Cortex of kidney (tissue), 1 donor: ENCODE data around the gene RASSF7.

Source experiments
- DNase-seq: peaks from one replicate; lab custom pipeline; 2025; lab: John Stamatoyannopoulos, UW

Gene RASSF7

DNA sequence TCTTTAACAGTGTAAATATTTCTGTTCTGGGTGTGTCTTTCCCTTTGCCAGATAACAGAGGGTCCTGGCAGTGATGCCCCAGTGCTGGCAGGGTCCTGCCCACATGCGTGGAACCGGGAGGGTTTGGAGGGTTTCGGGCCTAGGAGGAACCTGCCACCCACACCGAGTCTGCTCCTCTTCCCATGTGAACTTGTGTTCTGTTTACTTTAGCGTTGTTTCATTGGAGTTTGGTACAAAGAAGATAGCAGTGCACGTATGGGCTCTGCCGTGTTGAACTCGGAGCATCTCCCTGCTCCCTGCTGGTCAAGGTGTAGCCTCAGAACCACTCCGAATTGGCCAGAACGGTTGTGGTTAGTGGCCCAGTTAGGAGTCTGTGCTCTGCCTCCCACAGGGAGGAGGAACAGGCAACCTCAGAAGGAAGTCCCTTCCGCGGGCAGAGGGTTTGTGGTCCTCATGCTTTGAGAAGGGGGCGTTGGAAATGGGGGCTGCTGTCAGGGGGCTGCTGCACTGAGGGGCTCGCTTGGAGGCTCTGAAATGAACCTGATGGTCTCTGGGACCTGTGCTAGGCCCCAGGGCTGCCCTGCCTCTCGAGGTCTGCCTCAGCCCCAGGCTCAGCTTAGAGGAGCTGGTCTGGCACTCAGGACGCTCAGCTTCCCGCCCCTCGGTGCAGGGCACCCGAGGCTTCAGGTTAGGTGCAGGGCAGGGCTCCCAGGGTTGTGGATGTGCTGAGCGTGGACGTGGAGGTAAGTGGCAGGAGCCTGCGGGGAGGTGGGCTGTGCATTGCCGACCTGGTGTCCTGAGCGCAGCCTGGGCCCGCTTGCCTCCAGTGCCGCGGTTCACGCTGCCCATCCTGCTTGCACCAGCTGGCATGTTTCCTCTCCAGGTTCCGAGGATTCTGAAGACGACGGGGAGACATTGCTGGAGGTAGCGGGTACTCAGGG, 25.9 kb downstream of the RASSF7 start:
- DNase-seq: no peak

- no peak for DNase-seq
These were observed 26.8 kb downstream of the RASSF7 start for GRCh38 chr11:587546-587945.

- no peak for DNase-seq
These were observed 27.2 kb downstream of the RASSF7 start for GRCh38 chr11:587978-588380.

- DNase-seq: no peak
These were observed 29.0 kb downstream of the RASSF7 start for GRCh38 chr11:589798-590197.

DNA sequence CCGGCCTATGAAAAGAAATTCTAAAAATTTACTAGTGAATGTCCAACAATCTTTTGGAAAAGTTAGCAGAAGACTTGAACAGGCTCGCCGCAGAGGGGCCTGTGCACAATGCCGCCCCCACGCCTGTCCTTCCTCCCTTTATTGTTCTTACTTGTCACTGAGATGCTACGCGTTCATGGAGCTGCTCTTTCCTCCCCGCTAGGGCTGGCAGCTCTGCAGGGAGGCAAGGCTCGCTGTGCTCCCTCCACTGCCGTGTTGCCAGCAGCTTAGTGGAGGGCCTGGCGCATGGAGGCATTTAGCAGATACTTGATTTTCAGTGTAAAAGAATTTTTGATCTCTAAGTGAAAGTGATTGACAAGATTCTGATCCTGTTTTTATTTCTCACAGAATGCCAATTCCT, 30.2 kb downstream of the RASSF7 start:
- no peak for DNase-seq

- no peak for DNase-seq
These were observed 31.7 kb downstream of the RASSF7 start for GRCh38 chr11:592501-592900.

GRCh38 chr11:592918-593317, 32.1 kb downstream of the RASSF7 start:
- no peak for DNase-seq

DNA sequence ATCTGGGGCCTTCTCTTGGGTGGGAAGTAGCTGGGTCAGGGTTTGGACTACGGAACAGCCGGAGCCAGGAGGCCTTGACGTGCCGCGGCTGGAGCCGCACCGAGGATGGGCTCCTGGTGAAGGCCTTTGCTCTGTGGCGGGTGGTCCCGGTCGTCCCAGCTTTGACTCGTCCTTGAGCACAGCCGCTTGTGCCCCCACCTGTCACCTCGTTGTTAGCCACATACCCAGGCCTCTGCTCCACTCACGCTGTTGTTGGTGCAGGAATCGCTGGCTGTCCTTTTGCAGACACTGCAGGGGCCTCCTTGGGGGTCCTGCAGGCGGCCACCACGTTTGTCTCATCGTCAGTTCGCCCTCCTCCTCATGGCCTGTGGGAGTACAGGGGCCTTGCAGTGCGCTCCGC, 32.6 kb downstream of the RASSF7 start:
- no peak for DNase-seq

DNA sequence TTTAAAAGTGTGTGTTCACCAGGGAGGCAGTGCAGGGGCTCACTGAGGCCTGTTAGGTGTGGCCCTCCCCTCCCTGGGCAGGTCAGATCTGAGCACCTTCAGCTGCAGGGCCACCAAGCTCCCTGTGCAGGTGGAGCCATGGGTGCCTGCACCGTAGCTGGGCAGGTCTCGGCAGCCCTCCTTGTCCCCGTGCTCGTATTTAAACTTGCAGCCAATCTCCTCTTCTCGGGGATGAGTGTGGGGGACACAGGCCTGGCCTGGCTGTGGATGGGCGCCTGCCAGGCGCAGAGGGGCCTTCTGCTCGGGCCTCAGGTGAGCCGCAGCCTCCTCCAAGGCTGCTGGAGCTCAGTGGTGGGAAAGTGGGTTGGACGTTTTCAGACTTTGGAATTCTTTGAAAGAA, 34.6 kb downstream of the RASSF7 start:
- DNase-seq: no peak

GRCh38 chr11:596374-596773, 35.6 kb downstream of the RASSF7 start:
- DNase-seq: no peak

DNA sequence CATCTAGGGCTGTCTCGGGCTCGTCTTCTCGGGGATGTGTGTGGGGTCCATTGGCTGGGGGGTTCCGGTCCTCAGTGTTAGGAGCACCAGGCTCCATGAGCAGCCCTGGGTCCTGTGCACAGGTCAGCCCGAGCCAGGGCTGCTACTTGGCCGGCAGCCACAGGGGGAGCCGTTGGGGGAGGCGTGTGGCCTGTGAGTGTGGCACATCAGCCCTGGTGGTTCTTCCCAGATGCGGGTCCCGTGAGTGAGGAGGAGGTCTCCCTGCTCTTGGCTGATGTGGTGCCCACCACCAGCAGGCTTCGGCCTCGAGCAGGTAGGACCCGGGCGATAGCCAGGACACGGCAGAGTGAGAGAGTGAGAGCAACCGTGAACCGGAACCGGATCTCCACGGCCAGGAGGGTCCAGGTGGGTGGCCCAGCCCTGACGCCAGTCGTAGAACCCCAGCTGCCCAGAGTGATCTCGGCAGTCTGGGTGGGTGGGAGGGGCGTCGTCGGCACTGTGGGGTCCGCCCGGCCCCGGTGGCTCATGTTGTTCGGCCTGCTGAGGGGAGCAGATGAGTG, 36.5 kb downstream of the RASSF7 start:
- DNase-seq: no peak

DNA sequence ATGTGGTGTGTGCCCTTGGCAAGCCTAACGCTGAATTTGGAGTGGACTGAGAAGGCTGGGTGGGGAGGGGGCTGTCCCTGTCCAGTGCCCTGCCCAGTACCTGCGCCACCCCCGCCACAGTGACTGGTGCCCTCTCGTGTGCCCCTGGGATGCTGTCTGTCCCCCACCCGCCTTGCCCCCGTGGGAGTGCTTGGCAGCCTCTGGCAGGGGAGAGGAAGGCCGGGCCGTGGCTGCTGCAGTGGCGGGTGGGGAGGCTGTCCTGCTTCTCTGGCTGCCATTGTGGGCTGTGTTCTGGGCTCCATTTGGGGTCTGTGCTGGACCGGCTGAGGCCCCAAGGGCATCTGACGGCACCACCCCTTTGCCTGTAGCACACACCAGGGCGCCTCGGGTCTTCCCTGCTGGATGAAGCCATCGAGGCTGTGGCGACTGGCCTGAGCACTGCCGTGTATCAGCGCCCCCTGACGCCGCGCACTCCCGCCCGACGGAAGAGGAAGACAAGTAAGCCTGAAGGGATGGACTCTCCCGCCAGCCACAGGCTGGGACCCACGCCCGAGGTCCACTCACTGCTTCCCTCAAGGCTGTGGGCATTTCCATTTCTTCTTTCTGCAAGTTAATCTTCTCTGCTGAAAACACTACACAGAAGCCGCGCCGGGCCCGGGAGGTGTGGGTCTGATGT, 37.4 kb downstream of the RASSF7 start:
- DNase-seq: no peak

DNA sequence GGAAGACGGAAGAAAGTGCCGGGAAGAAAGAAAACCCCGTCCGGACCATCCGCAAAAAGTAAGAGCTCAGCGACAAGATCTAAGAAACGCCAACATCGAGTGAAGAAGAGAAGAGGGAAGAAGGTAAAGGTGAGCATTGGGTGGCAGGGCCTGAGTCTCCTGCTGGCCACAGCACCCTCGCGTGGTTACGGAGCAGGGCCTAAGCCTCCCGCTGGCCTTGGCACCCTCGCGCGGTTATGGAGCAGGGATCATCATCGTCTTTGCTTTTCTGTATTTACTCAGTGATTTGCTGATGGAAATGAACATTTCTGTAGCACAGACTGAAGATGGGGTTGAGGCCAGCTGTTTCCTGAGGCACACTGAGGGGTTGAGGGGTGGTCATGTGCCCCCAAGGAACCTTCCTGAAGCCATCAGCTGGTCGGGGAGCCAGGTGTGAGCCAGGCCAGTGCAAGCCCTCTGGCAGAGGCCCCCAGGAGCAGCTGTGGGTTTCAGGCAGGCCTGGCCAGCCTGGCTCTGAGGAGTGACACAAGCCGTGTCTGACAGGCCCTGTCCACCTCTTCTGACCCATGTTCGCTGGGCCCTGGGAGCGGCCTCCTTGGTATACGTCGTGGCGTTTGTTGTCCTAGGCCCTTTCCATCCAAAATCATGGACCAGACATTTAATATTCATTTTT, 40.9 kb downstream of the RASSF7 start:
- DNase-seq: no peak

- DNase-seq: no peak
These were observed 42.4 kb downstream of the RASSF7 start for GRCh38 chr11:603154-603553.

DNA sequence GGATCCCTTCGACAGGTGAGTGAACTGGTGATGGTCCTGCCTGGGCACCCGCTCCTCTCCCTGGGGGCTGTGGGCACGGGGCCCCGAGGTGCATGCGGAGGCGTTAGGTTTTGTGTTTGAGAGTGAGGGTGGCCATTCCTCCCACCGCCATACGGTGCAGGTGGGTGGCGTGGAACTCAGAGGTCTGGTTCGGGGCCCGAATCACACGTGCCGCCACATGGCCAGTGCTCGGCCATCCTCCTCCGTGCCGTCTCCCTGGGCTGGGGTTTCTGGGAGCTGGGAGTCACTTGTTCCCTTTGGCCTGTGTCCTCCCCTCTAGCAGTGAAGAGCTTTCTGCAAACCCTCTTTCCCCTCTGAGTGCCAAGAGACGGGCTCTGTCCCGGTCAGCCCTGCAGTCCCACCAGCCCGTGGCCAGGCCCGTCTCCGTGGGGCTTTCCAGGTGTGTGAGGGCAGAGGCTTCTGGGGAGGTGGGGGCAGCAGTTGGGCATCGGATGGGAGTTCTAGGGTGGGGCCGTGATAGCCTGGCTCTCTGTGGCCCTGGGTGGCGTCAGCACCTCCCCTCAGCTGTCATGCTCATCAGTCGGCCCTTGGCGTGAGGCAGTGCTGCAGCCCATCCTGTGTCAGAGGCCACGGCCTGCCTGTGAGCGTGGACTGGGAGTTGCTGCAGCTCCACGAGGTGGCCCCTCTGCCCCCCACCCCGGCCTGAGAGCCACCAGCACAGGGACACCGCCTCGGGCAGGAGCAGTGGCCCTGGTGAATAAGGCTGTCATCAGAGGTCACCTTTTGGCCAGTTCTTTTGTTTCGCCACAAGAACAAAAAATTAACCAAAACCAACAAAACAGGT, 44.7 kb downstream of the RASSF7 start:
- no peak for DNase-seq

- DNase-seq: no peak
These were observed 45.5 kb downstream of the RASSF7 start for GRCh38 chr11:606245-606644.

- DNase-seq: no peak
These were observed 46.4 kb downstream of the RASSF7 start for GRCh38 chr11:607020-607780.

- DNase-seq: no peak
These were observed 47.3 kb downstream of the RASSF7 start for GRCh38 chr11:607971-608659.

DNA sequence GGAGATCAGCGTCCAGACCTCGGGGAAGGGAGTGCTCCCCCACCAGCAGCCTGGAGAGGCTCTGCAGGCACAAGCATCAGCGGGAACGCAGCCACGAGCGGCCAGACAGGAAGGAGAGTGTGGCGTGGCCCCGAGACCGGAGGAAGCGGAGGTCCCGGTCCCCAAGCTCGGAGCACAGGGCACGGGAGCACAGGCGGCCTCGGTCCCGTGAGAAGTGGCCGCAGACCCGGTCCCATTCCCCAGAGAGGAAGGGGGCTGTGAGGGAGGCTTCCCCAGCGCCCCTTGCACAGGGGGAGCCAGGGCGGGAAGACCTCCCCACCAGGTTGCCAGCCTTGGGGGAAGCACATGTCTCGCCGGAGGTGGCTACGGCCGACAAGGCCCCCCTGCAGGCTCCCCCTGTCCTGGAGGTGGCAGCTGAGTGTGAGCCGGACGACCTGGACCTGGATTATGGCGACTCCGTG, 48.1 kb downstream of the RASSF7 start:
- DNase-seq: no peak

DNA sequence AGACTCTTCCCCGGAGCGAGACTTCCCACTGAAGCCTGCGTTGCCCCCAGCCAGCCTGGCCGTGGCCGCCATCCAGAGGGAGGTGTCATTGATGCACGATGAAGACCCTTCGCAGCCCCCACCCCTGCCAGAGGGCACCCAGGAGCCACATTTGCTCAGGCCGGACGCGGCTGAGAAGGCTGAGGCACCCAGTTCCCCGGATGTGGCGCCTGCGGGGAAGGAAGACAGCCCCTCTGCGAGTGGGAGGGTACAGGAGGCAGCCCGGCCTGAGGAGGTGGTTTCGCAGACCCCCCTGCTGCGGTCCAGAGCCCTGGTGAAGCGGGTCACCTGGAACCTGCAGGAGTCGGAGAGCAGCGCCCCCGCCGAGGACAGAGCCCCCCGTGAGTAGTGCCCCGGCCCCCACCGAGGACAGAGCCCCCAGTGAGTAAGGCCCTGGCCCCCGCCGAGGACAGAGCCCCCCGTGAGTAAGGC, 48.6 kb downstream of the RASSF7 start:
- no peak for DNase-seq
